ENCODE data around the gene INSYN1.

Gene INSYN1

DNA sequence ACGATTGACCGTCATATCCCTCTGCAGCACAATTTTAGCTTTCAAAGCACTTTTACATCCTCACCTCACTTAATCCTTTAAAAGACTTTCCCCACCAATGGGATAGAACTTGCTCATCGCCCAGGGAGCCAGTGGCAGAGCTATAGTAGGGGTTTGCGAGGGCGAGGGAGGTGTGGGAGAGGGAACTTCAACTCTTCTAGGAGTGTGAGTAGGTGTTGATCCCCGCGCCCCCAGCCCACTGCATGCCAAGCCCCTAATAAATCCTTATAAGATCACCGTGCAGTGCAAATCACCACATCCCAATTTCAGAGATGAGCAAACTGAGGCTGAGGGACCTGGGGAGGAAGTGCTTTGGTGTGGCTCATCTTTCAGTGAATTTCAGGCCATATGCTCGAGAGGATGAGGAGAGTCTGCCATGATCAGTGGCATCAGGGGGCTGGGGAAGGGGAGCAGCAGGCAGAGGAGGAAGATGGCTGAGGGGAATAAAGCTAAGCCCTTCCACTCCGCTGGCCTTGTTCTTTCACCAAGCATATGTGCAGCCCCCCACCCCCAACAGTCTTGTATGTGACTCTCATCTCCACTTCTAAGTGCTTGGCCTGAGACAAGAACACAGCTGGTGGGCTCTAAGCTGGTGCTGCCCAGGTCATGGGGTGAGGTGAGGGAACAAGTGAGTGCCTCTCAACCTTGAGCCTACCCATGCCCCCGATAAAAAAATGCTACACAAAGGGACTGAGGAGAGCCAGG, 5.1 kb downstream of the INSYN1 start:
- Histone ChIP-seq H2AFZ (no peak overlapping the region), H3K4me3 (ENCODE audit: low read depth, low read length) (no peak overlapping the region), H3K27me3 (ENCODE audit: control insufficient read depth, insufficient read depth, low read length) (no peaks in the 10 kb centered on the region), H3K4me1 (no peaks in the 10 kb centered on the region), H3K36me3 (ENCODE audit: control insufficient read depth, insufficient read depth, low read length) (no peaks in the 10 kb centered on the region), H3K9ac (no peak overlapping the region), H3K27ac (no peak overlapping the region), H3K9me3 (ENCODE audit: control insufficient read depth, low read length) (no peaks in the 10 kb centered on the region), H3K79me2 (no peaks in the 10 kb centered on the region), H3K4me2 (ENCODE audit: low read length) (no peak overlapping the region)
- no peak for TF ChIP-seq CTCF (IDR thresholded peaks at IDR 0.05)

DNA sequence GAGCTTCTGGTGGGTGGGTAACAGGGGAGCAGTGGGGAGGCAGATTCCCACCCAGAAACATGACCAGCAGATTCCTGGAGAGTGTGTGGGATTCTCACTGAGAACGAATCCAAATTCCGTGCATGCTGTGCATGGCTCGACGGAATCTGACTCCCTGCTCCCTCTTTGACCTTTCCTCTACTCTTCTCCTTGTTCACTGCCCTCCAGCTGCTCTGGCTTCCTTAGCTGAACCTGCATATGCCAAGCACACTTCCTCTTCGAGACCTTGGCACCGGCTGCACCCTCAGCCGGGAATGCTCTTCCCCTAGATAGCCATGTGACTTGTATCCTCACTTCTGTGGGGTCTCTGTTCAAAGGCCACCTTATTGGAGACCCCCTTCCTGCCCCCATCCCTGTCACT, 6.3 kb downstream of the INSYN1 start:
- H3K27me3 ChIP-seq (ENCODE audit: control insufficient read depth, insufficient read depth, low read length), result no peaks in the 10 kb centered on the region
- H3K4me2 ChIP-seq (ENCODE audit: low read length), result no peak overlapping the region
- H3K79me2 ChIP-seq, result no peaks in the 10 kb centered on the region
- H3K4me1 ChIP-seq, result no peaks in the 10 kb centered on the region
- H2AFZ ChIP-seq, result no peak overlapping the region
- H3K9ac ChIP-seq, result no peak overlapping the region
- no peak overlapping the region for H3K27ac ChIP-seq
- H3K4me3 ChIP-seq (ENCODE audit: low read depth, low read length), result no peak overlapping the region
- TF ChIP-seq CTCF (IDR thresholded peaks at IDR 0.05), result no peak
- H3K9me3 ChIP-seq (ENCODE audit: control insufficient read depth, low read length), result no peaks in the 10 kb centered on the region
- no peaks in the 10 kb centered on the region for H3K36me3 ChIP-seq (ENCODE audit: control insufficient read depth, insufficient read depth, low read length)

- TF ChIP-seq CTCF (IDR thresholded peaks at IDR 0.05), result no peak
- Histone ChIP-seq H3K9ac (no peak overlapping the region), H3K9me3 (ENCODE audit: control insufficient read depth, low read length) (no peaks in the 10 kb centered on the region), H3K4me3 (ENCODE audit: low read depth, low read length) (no peak overlapping the region), H3K27ac (no peak overlapping the region), H3K4me1 (no peaks in the 10 kb centered on the region), H3K79me2 (no peaks in the 10 kb centered on the region), H2AFZ (no peak overlapping the region), H3K27me3 (ENCODE audit: control insufficient read depth, insufficient read depth, low read length) (no peaks in the 10 kb centered on the region), H3K36me3 (ENCODE audit: control insufficient read depth, insufficient read depth, low read length) (no peaks in the 10 kb centered on the region), H3K4me2 (ENCODE audit: low read length) (no peak overlapping the region)
Measured at GRCh38 chr15:73746261-73746660, 6.9 kb downstream of the INSYN1 start.

- Histone ChIP-seq H3K4me1 (no peaks in the 10 kb centered on the region), H3K9ac (no peak overlapping the region), H3K9me3 (ENCODE audit: control insufficient read depth, low read length) (no peaks in the 10 kb centered on the region), H2AFZ (no peak overlapping the region), H3K4me2 (ENCODE audit: low read length) (no peak overlapping the region), H3K79me2 (no peaks in the 10 kb centered on the region), H3K36me3 (ENCODE audit: control insufficient read depth, insufficient read depth, low read length) (no peaks in the 10 kb centered on the region), H3K27ac (no peak overlapping the region), H3K4me3 (ENCODE audit: low read depth, low read length) (no peak overlapping the region), H3K27me3 (ENCODE audit: control insufficient read depth, insufficient read depth, low read length) (no peaks in the 10 kb centered on the region)
- no peak for TF ChIP-seq CTCF (IDR thresholded peaks at IDR 0.05)
Measured at GRCh38 chr15:73745073-73745472, 8.1 kb downstream of the INSYN1 start.

DNA sequence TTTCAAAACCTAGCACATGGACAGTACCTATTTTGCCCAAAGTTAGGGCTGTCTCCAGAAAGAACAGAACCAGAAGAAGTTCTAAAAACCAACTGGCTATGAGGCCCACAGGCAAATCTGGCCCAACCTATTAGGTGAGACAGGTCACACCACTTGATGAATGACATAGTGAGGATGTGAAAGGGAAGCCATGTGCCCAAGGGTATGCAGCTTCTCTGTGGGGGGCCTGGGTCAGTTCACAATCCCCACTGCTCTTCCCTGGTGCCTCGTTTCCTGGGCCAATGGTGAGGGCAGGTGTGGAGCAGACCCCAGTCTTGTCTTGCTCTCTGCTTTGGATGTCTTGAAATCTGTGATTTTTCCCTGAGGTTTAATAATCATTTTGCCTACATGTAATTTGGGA, 8.9 kb downstream of the INSYN1 start:
- no peak for TF ChIP-seq CTCF (IDR thresholded peaks at IDR 0.05)
- Histone ChIP-seq H3K9me3 (ENCODE audit: control insufficient read depth, low read length) (no peaks in the 10 kb centered on the region), H3K27ac (no peak overlapping the region), H3K4me1 (no peaks in the 10 kb centered on the region), H3K79me2 (no peaks in the 10 kb centered on the region), H3K4me3 (ENCODE audit: low read depth, low read length) (no peak overlapping the region), H3K36me3 (ENCODE audit: control insufficient read depth, insufficient read depth, low read length) (no peaks in the 10 kb centered on the region), H3K9ac (no peak overlapping the region), H2AFZ (no peak overlapping the region), H3K4me2 (ENCODE audit: low read length) (no peak overlapping the region), H3K27me3 (ENCODE audit: control insufficient read depth, insufficient read depth, low read length) (no peaks in the 10 kb centered on the region)

Measured in parathyroid adenoma (tissue), 2 donors.